ENCODE measurements around the gene DUS1L. TPM values are rescaled to one million over a fixed set of nuclear protein-coding genes. Genes with fewer than 3 reads are reported as not detected.
A peak's percentile ranks its signal among the peaks of the same experiment; 100 is the strongest.

The DUS1L gene
- total and polyA plus RNA-seq, 2 experiments from 2014 or later, result 66.0 to 122 TPM

DNA sequence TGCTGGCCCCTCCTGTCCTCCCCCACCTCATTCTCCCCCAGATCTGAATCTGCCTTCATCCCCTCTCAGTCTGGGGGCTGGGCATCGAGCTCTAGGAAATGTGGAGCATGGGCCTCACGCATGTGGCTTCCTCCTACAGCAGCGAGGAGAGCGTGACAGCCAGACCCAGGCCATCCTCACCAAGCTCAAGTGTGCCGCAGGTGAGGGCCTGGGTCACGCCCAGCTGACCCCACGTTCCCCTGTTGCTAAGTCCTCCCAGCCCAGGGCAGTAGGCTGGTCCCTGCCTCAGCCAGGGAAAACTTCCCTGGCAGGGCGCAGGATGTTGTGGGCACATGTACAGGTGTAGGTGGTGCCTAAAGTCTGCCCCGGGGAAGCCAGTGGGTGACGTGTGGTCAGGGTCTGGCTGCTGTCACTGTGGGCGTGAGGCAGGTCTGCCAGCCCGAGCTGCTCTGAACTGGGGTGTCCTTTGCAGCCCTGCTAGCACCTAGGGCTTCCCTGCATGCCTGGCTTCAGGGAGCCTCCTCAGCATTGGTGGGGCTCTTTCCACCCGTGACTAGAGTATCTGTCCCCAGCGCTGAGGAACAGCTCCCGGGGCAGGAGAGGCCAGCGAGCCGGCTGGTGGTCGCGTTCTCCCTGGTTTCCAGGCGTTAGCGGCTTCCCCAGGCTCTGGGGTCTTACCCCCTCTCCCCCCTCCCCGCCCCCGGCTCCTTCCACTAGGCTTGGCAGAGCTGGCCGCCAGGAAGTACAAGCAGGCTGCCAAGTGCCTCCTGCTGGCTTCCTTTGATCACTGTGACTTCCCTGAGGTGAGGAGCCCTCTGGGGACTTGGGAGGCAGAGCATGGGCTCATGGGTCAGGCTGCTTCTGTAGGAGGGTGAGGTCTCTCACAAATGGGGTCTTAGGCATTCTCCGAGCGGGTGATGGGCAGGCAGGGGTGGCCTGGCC, 10.3 kb downstream of the DUS1L start:
- H3K9me3 Mint-ChIP-seq, result no peaks in the 10 kb centered on the region
- H3K4me1 ChIP-seq (ENCODE audit: insufficient read depth), result no peaks in the 10 kb centered on the region
- no peak overlapping the region for H3K4me3 Mint-ChIP-seq
- peaks cover 9% of the 10 kb centered on the region; the same call in 1 of the 2 replicates for H3K79me2 ChIP-seq (replicated peaks; ENCODE audit: insufficient read depth)
- H3K36me3 Mint-ChIP-seq (ENCODE audit: low read depth), result peaks cover 22% of the 10 kb centered on the region
- DNase-seq (ENCODE audit: low spot score), result no peak
- H3K4me3 ChIP-seq, result no peak overlapping the region
- H3K4me2 ChIP-seq, result no peak overlapping the region
- TF ChIP-seq, protein P1, sequence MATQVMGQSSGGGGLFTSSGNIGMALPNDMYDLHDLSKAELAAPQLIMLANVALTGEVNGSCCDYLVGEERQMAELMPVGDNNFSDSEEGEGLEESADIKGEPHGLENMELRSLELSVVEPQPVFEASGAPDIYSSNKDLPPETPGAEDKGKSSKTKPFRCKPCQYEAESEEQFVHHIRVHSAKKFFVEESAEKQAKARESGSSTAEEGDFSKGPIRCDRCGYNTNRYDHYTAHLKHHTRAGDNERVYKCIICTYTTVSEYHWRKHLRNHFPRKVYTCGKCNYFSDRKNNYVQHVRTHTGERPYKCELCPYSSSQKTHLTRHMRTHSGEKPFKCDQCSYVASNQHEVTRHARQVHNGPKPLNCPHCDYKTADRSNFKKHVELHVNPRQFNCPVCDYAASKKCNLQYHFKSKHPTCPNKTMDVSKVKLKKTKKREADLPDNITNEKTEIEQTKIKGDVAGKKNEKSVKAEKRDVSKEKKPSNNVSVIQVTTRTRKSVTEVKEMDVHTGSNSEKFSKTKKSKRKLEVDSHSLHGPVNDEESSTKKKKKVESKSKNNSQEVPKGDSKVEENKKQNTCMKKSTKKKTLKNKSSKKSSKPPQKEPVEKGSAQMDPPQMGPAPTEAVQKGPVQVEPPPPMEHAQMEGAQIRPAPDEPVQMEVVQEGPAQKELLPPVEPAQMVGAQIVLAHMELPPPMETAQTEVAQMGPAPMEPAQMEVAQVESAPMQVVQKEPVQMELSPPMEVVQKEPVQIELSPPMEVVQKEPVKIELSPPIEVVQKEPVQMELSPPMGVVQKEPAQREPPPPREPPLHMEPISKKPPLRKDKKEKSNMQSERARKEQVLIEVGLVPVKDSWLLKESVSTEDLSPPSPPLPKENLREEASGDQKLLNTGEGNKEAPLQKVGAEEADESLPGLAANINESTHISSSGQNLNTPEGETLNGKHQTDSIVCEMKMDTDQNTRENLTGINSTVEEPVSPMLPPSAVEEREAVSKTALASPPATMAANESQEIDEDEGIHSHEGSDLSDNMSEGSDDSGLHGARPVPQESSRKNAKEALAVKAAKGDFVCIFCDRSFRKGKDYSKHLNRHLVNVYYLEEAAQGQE (IDR thresholded peaks at IDR 0.05; ENCODE audit: unreplicated experiment), result no peak
- TF ChIP-seq JUNB (IDR thresholded peaks at IDR 0.05; ENCODE audit: unreplicated experiment) (no peak), POLR2AphosphoS5 (IDR thresholded peaks at IDR 0.05; ENCODE audit: low read depth) (no peak)
- H2AFZ ChIP-seq, result no peak overlapping the region
- H3K36me3 ChIP-seq (ENCODE audit: insufficient read depth), result peaks cover 4% of the 10 kb centered on the region; the same call in 1 of the 2 replicates
- no peak overlapping the region for H3K27ac Mint-ChIP-seq
- H3K4me1 Mint-ChIP-seq, result no peaks in the 10 kb centered on the region; the same call in 2 of the 3 replicates
- peaks cover 8% of the 10 kb centered on the region; the same call in 1 of the 2 replicates for H4K20me1 ChIP-seq (replicated peaks; ENCODE audit: insufficient read depth)
- peaks cover 9% of the 10 kb centered on the region; the same call in 1 of the 2 replicates for H3F3A ChIP-seq (replicated peaks; ENCODE audit: low read depth)
- H3K27me3 Mint-ChIP-seq (ENCODE audit: insufficient read depth, low read depth, poor library complexity), result peaks cover 16% of the 10 kb centered on the region
- no peaks in the 10 kb centered on the region for H3K9me2 ChIP-seq (ENCODE audit: insufficient read depth)
- no peaks in the 10 kb centered on the region for H3K27me3 ChIP-seq (ENCODE audit: insufficient read depth)
- no peak overlapping the region for H3K27ac ChIP-seq (ENCODE audit: low read depth)
- no peak for ATAC-seq

DNA sequence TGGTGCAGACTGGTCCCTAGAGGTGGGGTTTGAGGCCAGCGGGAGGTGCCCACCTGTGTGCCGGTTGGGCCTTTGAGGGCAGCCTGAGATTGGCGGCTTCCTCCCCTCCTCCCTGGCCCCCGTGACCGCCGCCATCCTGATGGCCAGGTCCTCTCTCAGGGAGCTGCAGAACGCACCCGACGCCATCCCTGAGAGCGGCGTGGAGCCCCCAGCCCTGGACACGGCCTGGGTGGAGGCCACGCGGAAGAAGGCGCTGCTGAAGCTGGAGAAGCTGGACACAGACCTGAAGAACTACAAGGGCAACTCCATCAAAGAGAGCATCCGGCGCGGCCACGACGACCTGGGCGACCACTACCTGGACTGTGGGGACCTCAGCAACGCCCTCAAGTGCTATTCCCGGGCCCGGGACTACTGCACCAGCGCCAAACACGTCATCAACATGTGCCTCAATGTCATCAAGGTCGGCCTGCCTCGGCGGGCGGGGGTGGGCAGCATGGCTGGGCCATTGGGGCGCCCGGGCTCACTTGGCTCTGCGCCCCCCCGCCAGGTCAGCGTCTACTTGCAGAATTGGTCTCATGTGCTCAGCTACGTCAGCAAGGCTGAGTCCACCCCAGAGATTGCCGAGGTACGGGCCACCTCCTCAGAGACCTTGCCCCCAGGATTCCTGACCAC, 11.1 kb downstream of the DUS1L start:
- Mint-ChIP-seq H3K36me3 (ENCODE audit: low read depth) (peaks cover 21% of the 10 kb centered on the region), H3K27me3 (ENCODE audit: insufficient read depth, low read depth, poor library complexity) (peaks cover 15% of the 10 kb centered on the region), H3K27ac (no peak overlapping the region), H3K4me3 (no peak overlapping the region), H3K9me3 (no peaks in the 10 kb centered on the region), H3K4me1 (no peaks in the 10 kb centered on the region; the same call in 2 of the 3 replicates)
- Histone ChIP-seq H3K36me3 (ENCODE audit: insufficient read depth) (peaks cover 4% of the 10 kb centered on the region; the same call in 1 of the 2 replicates), H3K9me2 (ENCODE audit: insufficient read depth) (no peaks in the 10 kb centered on the region), H3K79me2 (replicated peaks; ENCODE audit: insufficient read depth) (peaks cover 9% of the 10 kb centered on the region; the same call in 1 of the 2 replicates), H3K27ac (ENCODE audit: low read depth) (no peak overlapping the region), H3F3A (replicated peaks; ENCODE audit: low read depth) (0 out of 2 replicates have a peak, but pooled peaks cover 6% of the 10 kb centered on the region), H2AFZ (no peak overlapping the region), H3K4me2 (no peak overlapping the region), H3K4me3 (no peak overlapping the region), H4K20me1 (replicated peaks; ENCODE audit: insufficient read depth) (peaks cover 8% of the 10 kb centered on the region; the same call in 1 of the 2 replicates), H3K4me1 (ENCODE audit: insufficient read depth) (no peaks in the 10 kb centered on the region), H3K27me3 (ENCODE audit: insufficient read depth) (no peaks in the 10 kb centered on the region)
- ATAC-seq (no peak), DNase-seq (ENCODE audit: low spot score) (no peak)
- no peak for TF ChIP-seq ZNF114 (CRISPR knock-in tag; IDR thresholded peaks at IDR 0.05)
- no peak for TF ChIP-seq EZH2 (IDR thresholded peaks at IDR 0.05; ENCODE audit: low read depth, unreplicated experiment)
- TF ChIP-seq CREB1 (CRISPR knock-in tag; IDR thresholded peaks at IDR 0.05; ENCODE audit: low read depth), result 0 out of 2 replicates have a peak, but pooled peaks have one; percentile 24

Data from GM23338 (cell line).